KBM-7 (cell line): ENCODE measurements around the gene PTMS.

Experiments used
- DNase-seq: peaks from one replicate; pipeline ENCODE4 v3.0.0-alpha.2; 2015
- in situ Hi-C: fragments of 300-500 bp; cut with MboI; formaldehyde crosslinking; loops from 2 replicates; pipeline ENCODE4 v1.14.3; 2020; ENCODE audit warnings: low sequenced_read_pairs, low pct_unique_long_range_greater_than_20kb, mixed read lengths

The PTMS gene

DNA sequence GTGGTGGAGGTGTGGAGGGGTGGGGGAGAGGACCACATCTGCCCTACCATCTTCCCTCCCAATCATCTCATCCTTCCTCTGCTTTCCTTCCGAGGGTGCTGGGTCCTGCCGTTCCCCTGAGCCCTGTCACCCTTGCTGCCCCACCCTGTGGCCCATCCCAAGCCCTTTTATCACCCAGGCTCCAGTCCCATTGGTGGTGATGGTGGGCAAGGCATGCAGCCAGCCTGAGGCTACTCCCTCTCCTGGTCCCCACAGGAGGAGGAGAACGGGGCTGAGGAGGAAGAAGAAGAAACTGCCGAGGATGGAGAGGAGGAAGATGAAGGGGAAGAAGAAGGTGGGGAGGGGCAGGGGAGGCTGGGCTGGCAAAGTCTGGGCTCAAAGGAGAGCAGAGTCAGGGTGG, 3.5 kb downstream of the PTMS start:
- in situ Hi-C loops, result no loop called here
- DNase-seq, result no peak

DNA sequence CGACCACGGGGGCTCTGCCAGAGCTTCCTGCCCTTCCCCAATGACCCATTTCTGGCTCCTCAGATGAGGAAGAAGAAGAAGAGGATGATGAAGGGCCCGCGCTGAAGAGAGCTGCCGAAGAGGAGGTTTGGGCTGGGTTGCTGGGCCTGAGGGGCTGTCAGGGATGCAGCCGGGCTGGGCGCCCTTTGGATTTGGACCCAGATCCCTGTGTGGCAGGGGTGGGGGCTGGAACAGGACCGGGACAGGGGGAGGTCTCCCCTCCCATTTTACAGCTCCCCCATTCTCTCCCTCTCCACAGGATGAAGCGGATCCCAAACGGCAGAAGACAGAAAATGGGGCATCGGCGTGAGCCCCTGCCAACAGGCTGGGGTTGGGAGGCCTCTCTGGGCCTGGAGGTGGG, 3.9 kb downstream of the PTMS start:
- DNase-seq, result no peak
- in situ Hi-C loops, result no loop called here

DNA sequence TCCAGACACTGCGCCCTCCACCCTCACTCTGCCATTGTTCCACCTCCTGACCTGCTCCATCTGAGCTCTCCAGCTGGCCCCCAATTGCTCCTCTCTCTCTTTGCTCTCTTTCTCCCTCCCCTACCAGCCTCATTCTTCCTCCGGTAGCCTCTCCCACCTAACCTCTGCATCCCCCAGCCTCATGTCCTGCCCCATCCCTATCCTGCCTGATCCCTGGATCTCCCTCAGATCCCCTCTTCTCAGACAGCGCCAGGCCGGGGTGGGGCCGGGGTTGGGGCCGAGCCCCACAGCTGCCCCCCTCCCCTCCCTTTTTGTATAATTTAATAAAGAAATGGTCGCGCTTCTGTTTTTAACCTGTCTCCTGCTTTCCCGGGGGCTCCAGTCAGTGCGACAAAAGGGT, 4.4 kb downstream of the PTMS start:
- no peak for DNase-seq
- in situ Hi-C loops, result no loop called here

DNA sequence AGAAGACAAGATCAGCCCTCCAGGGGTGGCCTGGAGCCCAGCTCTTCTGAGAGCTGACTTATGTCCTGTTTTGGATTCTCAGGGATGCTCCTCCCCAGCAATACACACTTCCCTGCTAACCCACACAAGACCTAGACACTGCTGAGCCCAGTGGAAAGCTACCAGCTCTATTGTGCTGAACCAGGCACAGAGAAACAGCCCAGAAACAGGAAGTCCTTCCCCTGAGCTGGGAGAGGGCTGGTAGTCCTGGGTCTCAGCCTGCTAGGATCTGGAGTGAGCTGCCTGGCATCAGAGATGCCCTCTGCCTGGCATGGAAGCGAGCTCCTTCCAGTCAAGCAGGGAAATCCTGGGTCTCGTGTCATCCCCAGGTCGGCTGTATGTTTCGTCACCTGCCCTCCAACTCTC, 4.9 kb downstream of the PTMS start:
- DNase-seq, result peak; percentile 64
- in situ Hi-C loops, result no loop called here

DNA sequence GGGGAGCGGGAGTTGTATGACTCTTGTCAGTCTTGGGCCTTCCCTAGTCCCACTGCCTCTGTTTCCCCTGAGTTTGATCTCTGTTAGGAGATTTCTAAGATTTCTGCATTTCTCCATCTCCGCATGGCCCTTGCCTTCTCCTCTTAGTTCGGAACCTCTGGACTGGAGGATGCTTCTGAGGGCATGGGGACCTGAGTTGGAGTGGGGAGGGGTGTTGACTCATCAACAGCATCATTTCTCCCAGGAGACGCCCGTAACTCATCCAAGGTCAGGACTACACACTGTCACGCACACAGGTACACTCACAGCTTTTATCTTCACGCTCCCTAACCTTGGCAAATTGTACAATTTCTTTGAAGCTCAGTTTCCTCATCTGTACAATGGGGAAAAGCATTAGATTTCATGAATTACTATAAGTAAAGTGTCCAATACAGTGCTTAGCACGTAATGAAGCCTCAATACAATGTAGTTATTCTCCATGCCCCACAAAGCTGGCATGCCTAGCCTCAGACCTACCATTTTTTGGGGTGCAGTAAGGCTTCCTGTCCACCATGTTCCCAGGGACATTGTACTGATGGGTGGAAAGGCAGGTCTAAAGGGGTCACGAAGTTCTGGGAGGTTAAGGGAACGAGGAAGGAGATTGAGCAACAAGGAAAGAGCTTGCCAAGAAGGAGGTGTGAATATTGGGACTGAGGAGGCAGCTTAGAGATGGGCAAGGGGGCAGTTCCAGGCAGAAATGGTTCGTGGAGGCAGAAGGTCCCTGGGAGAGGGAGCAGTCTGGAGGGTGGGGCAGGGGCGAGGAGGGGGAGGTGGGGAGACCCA, 5.6 kb downstream of the PTMS start:
- DNase-seq, result no peak
- in situ Hi-C loops, result no loop called here

DNA sequence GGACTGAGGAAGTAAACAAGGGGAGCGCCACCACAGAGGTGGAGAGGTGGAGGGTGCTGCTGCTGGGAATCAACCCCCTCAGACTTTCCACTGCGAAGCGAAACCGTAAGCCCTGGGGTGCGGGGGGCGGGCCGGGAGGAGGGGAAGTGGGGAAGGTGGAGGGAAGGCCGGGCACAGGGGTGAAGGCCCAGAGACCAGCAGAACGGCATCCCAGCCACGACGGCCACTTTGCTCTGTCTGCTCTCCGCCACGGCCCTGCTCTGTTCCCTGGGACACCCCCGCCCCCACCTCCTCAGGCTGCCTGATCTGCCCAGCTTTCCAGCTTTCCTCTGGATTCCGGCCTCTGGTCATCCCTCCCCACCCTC, 6.2 kb downstream of the PTMS start, which contains the start of gene LAG3:
LAG3 (plus strand) TSS at position 190 of the 365 bp plus-strand sequence. CDS start 333 bp downstream, outside the sequence.
- in situ Hi-C loops, result no loop called here
- DNase-seq, result no peak

DNA sequence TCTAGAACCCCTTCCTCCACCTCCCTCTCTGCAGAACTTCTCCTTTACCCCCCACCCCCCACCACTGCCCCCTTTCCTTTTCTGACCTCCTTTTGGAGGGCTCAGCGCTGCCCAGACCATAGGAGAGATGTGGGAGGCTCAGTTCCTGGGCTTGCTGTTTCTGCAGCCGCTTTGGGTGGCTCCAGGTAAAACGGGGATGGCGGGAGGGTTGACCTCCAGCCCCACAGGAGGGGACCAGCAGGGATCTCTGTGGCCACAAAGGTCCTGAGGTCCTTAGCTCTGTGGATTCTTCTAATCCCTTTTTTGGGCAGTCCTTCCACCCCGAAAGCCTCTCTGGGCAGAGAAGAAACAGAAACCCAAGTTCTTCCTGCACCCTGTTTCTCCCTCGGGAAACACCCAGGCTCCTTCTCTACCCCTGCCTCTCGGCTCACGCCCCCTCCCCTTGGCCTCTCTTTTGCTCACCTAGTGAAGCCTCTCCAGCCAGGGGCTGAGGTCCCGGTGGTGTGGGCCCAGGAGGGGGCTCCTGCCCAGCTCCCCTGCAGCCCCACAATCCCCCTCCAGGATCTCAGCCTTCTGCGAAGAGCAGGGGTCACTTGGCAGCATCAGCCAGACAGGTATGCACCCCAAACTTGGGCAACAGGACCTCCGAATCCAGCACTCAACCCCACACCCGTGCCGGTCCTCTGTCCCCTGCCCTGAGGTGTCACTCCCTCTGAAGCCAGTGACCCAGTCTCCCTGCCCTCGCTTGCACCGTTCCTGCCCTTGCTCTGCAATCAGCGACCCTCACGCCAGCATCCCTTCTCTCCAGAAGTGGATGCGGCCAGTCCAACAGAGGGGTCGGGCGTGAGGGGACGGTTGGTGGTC, 6.8 kb downstream of the PTMS start:
- in situ Hi-C loops, result no loop called here
- DNase-seq, result no peak

DNA sequence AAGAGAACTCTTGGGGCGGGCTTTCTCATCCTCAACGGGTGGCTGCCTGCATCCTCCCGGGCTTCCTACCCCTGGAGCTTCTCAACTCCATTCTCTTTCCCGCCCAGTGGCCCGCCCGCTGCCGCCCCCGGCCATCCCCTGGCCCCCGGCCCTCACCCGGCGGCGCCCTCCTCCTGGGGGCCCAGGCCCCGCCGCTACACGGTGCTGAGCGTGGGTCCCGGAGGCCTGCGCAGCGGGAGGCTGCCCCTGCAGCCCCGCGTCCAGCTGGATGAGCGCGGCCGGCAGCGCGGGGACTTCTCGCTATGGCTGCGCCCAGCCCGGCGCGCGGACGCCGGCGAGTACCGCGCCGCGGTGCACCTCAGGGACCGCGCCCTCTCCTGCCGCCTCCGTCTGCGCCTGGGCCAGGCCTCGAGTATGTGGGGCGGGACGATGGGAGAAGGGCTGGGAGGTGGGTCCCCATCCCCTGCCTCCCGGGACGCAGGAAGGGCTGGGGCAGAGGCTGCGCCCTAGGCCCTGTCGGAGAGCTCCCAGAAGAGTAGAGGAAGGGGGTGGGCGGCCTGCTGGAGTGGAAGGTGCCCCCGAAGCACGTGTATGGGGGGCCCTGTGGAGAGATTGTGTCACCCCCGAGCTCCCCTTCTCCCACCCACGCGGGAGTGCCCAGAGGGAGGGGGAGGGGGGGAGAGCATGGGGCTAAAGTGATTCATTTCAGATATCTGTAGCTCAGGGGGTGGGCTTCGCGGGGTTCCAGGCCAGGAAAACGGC, 7.6 kb downstream of the PTMS start:
- in situ Hi-C loops, result no loop called here
- no peak for DNase-seq

DNA sequence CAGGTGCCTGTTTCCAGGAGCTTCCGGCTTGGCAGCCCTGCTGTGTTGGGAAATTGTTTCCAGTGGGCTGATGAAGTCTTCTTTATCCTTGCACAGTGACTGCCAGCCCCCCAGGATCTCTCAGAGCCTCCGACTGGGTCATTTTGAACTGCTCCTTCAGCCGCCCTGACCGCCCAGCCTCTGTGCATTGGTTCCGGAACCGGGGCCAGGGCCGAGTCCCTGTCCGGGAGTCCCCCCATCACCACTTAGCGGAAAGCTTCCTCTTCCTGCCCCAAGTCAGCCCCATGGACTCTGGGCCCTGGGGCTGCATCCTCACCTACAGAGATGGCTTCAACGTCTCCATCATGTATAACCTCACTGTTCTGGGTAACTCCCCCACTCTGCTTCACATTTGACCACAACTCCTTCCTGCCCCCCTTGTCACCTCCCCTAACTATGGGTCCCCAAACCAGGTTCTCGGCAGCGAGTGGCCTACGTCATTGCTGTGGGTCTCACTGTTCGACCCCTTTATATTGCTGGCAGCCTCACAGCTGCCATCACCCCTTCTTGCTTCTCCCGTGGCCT, 8.4 kb downstream of the PTMS start:
- in situ Hi-C loops, result no loop called here
- no peak for DNase-seq

DNA sequence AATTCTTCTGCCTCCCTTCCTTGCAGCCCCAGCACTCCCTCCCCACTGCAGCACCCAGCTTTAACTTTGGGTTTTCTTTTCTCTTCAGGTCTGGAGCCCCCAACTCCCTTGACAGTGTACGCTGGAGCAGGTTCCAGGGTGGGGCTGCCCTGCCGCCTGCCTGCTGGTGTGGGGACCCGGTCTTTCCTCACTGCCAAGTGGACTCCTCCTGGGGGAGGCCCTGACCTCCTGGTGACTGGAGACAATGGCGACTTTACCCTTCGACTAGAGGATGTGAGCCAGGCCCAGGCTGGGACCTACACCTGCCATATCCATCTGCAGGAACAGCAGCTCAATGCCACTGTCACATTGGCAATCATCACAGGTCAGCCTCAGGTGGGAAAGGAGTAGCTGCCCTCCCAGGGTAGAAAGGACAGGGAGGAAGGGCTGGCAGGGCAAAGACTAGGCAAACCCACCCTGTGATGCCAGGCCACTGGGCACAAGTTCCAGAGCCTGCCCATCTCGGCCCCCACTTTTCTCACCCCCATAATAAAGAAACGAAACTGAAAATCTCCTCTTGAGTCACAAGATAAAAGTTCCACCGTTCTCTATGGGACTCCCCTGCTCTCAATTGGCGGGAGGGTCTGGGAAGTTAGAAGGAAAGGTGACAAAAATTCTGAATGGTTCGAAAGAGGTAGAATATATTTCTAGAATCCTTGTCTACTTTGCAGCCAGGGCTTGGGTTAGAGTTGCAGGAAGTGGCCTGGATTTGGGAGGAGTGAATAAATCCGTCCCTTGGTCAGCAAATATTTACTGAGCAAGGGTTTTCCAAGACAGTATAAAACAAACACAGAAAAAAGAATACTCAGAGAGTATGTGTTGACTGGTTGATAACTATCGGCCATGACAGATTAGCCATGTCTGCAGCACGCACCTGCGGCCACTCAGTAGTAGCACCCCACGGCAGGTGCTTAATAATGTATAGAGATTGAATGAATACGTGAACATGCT, 9.3 kb downstream of the PTMS start:
- in situ Hi-C loops, result no loop called here
- DNase-seq, result no peak

DNA sequence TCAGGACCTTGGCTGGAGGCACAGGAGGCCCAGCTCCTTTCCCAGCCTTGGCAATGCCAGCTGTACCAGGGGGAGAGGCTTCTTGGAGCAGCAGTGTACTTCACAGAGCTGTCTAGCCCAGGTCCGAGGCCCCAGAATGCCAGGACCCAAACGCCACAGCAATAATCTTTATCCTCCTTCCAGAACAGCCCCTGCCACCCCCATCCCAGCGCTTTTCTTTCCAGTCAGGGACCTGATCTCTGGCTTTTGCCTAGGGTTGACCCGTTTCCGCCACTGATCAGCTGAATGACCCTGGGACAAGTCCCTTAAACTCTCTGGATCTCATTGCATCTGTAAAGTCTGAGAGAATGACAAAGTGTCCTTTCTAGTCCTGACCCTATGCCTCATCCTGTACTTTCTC, 11.2 kb downstream of the PTMS start:
- in situ Hi-C loops, result no loop called here
- no peak for DNase-seq

DNA sequence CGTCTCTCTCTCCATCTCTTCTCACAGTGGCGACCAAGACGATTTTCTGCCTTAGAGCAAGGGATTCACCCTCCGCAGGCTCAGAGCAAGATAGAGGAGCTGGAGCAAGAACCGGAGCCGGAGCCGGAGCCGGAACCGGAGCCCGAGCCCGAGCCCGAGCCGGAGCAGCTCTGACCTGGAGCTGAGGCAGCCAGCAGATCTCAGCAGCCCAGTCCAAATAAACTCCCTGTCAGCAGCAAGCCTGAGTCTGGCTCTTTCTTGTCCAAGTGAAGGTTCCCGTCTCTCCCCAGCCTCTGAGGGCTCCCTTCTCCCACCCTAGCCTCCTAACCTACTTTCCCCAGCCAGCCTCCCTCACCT, 12.0 kb downstream of the PTMS start:
- DNase-seq, result no peak
- in situ Hi-C loops, result no loop called here

DNA sequence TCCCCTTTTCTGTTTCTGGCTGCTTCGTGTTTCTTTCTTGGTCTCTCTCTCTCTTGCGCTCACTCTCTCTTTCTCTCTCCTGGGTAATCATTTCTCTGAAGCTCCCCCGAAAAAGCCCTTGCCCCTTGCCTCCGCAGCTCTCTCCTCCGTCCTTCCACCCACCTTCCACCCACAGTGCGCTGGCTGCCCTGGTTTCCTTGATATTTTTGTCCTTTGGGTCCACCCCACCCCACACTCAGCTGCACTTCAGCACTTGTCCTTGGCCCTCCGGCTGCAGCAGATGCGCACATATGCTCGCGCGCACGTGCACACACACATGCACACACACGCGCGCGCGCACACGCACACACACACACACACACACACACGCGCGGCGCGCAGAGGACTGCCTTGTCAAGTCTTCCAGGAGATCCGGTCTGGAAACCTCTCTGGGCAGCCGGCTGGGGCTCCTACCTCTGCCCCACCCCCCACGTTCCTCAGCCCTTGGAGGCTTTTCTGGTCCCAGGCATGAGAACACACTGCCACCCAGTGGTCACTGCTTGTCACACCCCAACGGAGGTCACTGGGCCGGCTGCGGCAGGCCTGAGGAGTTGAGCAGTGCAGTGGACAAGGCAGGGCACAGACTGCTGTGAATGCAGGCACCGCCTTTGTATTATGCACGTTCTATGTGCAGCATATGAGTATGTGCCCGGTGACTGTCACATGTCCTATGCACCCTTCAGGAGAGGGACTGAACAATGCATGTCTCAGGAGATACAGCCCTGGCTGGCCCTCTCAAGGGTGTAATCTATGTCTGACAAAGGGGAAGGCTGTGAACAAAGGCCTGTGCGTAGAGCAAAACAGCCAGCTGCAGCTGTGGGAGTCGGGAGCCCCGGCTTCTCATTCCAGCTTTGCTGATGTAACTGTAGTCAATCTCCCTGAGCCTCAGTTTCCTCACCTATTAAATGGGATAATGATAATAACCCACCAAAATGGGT, 12.7 kb downstream of the PTMS start:
- in situ Hi-C loops, result no loop called here
- peak; percentile 97 for DNase-seq

DNA sequence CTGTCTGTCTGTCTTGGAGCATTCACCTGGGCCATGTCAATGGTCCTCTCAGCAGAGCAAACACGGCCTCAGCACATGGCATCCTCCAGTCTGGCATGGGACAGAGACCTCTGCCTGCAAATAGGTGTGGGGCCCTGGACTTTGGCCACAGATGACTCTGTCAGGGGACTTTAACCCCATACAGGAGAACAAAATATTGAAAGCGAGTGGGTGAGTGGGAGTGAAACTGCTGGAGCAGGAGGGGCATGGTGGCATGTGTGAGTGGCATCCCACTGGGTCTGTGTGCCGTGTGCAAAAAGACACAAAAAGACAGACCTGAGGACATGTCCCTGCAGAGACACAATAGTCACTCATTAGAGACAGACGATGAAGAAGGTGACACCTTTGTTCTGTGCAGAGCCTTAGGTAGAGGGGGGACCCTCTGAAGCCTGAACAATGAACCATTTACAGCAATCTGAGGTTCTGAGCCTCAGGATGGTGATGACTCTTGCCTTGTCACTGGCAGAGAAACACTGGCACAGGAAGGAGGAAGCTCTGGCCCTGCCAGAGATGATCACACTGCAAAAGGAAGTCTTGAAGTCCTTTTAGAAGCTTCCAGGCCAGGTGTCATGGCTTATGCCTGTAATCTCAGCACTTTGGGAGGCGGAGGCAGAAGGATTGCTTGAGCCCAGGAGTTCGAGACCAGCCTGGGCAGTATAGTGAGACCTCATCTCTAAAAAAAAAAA, 13.7 kb downstream of the PTMS start:
- peak; percentile 13 for DNase-seq
- in situ Hi-C loops, result no loop called here

DNA sequence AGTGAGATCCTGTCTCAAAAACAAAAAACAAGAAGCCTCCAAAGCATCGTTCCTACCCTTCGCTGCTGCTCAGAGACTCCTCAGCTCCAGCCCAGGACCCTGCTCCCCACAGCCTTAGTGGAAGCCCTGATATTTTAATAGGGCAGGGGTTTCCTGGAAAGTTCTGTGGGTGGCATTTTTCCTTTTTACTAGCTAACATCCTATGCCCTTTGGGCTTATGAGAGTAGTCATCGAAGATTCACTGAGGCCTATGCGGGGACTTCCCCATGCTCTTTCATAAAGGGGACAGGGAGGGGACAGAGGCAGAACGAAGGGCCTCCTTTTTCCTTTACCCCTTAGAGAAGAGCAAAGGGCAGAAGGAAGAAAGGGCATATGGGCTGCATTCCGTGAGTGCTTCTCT, 14.4 kb downstream of the PTMS start:
- no peak for DNase-seq
- in situ Hi-C loops, result no loop called here

DNA sequence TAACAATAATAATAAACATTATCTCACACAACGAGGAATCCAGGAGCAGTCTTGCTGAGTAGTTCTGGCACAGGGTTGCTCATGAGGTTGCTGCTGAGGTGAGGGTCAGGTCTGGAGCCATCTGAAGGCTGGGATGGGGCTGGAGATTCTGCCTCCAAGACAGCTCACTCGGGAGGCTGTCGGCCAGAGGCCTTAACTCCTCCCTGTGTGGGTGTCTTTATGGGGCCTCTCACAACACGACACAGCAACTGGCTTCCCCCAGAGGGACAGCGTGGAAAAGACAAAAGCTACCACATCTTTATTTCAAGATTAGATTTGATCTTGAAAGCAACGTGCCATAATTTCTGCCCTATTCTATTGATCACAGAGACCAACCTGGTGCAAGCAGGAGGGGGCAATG, 16.0 kb downstream of the PTMS start:
- DNase-seq, result no peak
- in situ Hi-C loops, result no loop called here
